GM18868 (cell line): ENCODE results near the gene CNTNAP2.

Experiments used
- ATAC-seq: cut with Tn5 transposase; IDR thresholded peaks from one replicate; pipeline ENCODE4 v1.9.1; 2021; ENCODE audit warnings: mild to moderate bottlenecking, moderate library complexity; ENCODE audit not compliant: unreplicated experiment

Gene CNTNAP2

DNA sequence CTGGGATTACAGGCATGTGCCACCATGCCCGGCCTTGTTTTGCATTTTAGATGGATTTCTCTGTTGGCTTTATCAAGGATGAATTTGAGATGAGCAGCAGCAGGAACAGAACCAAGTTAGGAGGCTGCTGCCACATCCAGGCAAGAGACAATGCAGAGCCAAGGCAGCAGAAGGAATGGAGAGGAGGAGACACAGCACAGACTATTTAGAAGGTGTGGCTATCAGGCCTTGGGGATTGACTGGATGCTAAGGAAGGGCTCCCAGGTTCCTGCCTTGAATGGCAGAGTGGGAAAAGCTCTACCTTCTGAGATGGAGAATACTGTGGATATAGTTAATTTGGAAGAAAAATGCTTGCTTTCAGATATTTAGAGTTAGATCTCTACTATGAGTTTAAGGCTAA lies 1989.3 kb downstream of the CNTNAP2 start:
- ATAC-seq, result no peak

- no peak for ATAC-seq
These were observed 1991.0 kb downstream of the CNTNAP2 start for GRCh38 chr7:148107443-148108127.

DNA sequence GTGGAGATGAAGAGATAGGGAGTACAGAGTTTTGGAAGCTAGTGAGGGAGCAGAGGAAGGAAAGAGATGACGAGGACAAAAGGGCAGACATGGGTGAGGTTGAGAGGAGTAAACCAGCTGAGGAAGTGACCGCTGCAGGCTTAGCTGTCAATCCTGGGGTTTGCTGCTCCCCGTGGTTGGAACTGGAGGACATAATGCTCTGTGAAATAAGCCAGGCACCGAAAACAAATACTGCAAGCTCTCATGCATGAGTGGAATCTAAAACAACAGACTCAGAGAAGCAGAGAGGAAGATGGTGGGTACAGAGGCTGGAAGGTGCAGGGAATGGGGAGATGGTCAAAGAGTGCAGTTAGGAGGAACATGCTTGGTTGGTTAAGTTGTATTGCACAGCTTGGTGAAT lies 1991.8 kb downstream of the CNTNAP2 start:
- ATAC-seq, result no peak

- ATAC-seq, result no peak
These were observed 1993.7 kb downstream of the CNTNAP2 start for GRCh38 chr7:148110097-148110868.

GRCh38 chr7:148114804-148115203 lies 1998.2 kb downstream of the CNTNAP2 start:
- ATAC-seq, result no peak

DNA sequence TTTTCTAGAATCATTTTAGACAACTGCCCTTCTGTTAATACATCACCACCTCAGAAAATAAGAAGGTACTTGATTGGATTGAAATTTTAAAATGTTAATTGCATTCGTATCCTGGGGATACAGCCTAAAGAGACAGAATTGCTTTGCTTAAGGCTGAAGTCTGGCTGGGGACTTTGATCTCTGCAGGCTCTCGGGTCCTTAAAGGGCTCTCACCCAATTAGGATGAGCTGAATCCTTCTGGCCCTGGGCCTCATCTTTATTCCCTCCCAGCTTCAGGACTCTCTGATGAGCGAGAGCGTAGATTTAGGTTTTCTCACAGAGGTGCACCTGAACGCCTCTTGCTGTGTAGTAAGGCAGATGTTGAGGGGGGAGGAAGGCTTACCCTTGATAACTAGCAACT lies 1998.7 kb downstream of the CNTNAP2 start:
- no peak for ATAC-seq

GRCh38 chr7:148116195-148116594 lies 1999.6 kb downstream of the CNTNAP2 start:
- peak; percentile 60 for ATAC-seq

GRCh38 chr7:148116829-148117403 lies 2000.3 kb downstream of the CNTNAP2 start:
- ATAC-seq, result no peak

- no peak for ATAC-seq
These were observed 2001.8 kb downstream of the CNTNAP2 start for GRCh38 chr7:148118371-148118770.

DNA sequence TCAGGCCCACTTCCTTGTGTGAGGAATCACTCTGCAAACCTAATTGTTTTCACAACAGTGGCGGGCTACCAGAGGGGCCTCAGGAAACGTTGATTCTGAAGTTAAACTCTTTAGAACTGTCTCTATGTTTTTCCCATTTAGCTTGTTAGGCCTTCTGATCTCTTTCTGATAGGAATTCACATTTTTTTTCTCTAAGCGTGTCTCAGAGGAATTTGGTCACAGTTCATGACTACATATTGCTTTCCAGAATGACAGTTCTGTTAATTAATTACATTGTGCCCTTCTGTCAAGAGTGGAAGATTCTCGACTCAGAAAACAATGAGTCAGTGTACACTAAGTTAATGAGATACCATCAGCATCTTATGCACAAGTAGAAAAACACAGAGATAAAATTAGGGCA lies 2004.8 kb downstream of the CNTNAP2 start:
- ATAC-seq, result no peak

DNA sequence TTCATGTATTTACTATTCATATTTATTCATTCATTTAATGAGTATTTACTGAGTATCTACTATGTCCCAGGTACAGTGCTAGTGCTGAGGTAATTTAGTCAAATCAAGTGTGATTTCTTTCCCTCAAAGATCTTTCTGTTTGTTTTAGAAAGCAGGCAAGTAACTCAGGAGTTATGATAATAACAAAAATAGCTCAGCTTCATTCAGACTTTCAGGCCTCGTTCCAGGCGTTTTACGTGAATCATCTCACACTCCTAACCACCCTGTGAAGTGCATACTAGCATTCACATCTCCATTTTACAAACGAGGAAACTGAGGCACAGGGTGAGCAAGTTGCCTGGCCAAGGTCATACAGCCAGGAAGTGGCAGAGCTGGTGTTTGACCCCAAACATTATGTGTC lies 2005.2 kb downstream of the CNTNAP2 start:
- ATAC-seq, result no peak

DNA sequence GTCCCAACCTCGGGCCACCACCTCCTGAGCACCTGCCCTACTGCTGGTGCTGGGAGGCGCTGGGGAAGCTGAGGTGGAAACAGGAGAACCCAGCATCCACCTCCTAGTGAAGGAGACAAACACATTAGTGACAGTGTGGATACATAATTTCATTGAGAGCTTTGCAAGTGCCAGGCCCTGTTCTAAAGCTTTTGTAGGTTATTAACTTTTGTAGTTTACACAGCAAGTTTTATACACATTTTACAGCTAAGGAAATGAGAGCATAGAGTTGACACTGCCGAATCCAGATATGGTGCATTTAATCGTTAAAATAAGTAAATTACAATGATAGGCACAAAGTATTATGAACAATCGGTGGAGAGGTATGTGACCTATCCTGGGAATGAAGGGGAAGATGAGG lies 2007.9 kb downstream of the CNTNAP2 start:
- no peak for ATAC-seq

- ATAC-seq, result no peak
These were observed 2010.8 kb downstream of the CNTNAP2 start for GRCh38 chr7:148127374-148127773.

DNA sequence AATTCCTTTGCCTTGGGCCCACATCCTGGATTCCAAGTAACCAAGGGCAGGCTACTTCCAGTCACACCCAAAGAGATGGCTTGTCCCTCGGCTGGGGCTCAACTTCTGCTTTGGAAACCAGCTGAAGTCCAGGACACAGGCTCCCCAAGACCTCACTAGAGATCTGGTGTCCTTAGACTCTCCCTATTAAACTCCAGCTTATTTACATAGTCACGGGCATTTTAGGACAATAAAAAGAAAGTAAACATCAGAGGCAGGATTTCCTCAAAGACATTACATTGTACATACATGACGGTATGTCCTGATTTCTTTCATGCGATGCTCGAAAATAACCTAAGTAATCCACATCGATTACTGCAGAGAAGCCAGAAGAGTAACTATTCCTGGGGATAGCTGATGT lies 2012.4 kb downstream of the CNTNAP2 start:
- no peak for ATAC-seq

DNA sequence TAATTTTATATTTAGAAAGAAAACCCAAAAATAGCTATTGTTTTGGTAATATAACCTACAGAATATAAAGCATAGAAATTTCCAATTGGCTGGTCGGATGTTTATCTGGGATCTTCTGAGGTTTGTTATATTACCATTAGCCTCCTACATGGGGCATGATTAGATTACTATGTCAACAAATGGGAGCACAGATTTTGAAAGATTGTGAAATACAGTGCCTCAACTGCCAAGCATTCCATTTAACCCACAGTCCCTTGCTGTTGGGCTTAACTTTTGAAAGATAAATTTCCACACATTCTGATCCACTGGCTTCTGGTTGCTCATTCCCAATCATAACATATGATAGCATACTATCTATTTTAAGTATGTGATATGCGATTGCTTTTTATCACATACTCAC lies 2018.5 kb downstream of the CNTNAP2 start:
- no peak for ATAC-seq

DNA sequence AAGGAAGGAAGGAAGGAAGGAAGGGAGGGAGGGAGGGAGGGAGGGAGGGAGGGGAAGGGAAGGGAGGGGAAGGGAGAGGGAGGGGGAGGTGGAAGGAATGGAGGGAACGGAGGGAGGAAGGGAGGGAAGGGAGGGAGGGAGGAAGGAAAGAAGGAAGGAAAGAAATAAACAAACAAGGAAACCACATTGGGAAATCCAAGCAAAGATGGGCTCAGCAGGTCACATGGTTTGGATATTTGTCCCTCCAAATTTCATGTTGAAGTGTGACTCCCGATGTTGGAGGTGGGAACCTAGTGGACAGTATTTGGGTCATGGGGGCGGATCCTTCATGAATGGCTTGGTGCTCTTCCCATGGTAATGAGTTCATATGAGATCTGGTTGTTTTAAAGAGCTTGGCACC lies 2019.4 kb downstream of the CNTNAP2 start:
- no peak for ATAC-seq

DNA sequence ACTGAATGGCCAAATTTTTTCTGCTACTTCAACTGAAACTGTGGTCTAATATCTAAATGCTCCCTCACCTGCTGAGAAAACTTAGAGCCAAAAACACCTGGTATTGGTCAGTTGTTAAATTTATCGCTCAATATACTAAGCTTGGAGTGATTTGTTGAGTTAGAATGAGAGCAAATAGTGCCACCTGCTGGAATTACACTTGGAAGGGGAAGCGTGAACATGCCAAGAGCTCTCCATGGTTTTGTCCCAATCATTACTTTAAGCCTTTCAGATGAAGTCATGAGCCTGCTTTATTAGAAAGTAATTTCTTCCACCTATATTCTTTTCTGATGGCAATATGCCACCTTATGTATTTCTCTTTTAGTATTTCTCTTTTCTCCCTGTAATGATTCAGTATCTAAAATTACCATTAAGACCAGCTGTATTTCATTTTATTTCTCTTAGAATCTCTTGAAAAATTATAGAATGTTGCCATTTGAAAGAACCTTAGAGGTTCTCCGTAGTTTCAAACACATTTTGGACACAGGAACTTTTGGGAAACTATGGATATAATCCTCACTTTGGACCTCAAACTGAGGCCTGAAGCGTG lies 2026.2 kb downstream of the CNTNAP2 start:
- no peak for ATAC-seq

DNA sequence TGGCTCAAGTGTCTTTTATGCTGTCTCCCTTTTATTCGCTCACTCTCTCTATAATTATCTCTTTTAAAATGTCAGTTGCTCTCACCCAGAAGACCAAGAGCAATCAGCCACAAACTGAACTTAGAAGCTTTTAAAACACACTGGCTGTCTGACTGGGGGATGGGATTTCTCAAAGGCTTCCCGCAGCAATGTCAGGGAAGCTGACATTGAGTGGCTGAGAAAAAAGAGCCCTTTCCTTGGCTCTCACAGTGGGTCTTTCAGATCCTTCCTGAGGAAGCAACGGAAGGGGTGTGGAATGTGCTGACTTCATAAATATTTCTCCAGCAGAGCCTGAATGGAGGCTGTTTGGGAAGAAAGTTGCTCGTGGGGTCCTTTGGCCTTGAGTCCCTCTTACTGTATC lies 2028.2 kb downstream of the CNTNAP2 start:
- no peak for ATAC-seq

DNA sequence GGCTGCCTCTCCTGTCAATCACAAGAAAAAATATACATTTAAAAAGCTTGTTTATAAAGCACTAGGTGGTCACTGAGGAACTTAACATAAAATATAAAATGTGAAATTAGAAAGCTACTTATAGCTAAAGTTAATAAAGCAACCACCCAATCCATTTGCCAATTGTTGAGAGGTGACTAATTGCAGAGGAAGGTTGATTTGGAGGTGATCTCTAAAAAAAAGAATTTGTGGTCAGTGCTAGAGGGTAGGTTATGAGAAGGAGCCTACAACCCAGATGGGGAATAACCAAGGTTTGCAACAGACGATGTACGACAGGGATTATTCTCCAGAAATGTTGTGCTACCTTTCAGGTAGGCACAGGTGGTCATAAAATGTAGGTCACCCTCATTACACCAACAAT lies 2029.7 kb downstream of the CNTNAP2 start:
- no peak for ATAC-seq

DNA sequence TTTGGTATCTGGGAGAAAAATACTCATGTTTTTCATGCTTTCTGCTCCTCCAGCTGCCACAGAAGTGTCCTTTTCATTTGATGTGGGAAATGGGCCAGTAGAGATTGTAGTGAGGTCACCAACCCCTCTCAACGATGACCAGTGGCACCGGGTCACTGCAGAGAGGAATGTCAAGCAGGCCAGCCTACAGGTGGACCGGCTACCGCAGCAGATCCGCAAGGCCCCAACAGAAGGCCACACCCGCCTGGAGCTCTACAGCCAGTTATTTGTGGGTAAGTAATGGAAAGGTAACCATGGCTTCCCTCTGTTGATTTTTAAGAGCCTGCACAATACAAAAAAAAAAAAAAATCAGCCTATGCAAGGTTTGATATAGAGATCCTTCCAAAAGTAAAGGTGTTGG lies 2030.8 kb downstream of the CNTNAP2 start:
- no peak for ATAC-seq

DNA sequence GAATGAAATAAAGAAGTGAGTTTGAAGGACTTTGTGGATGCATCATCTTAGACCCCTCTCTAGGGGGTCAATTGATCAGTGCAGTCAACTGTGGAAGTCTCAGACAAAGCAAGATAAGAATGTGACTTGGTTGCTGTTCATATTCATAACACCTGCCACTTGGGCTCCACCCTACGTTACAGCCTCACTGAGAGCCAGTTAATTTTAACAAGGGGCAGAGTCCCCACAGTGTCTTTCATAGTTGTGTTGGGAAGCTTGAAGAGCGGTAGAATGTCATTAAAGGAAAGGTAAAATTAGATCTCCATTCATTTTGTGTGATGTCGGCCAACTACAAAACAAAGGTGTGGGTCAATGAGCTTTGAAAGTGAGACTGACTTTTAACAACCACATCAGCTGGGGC lies 2031.9 kb downstream of the CNTNAP2 start:
- no peak for ATAC-seq

DNA sequence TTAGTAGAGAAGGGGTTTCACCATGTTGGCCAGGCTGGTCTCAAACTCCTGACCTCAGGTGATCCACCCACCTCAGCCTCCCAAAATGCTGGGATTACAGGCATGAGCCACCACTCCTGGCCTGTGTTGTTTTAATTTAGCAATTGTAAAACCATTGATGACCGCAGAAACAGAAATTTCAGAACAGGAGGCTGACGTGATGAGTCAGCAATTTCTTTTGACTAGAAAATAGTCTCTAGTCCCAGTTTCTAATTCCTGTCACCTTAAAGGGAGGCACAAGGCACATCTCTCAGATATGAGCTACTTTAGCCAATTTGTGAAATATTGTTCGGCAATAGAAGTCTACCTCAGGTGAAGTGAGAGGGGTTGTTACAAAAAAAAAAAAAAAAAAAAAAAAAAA lies 2033.1 kb downstream of the CNTNAP2 start:
- no peak for ATAC-seq
